ENCODE data around the gene TMEM269.

The TMEM269 gene

DNA sequence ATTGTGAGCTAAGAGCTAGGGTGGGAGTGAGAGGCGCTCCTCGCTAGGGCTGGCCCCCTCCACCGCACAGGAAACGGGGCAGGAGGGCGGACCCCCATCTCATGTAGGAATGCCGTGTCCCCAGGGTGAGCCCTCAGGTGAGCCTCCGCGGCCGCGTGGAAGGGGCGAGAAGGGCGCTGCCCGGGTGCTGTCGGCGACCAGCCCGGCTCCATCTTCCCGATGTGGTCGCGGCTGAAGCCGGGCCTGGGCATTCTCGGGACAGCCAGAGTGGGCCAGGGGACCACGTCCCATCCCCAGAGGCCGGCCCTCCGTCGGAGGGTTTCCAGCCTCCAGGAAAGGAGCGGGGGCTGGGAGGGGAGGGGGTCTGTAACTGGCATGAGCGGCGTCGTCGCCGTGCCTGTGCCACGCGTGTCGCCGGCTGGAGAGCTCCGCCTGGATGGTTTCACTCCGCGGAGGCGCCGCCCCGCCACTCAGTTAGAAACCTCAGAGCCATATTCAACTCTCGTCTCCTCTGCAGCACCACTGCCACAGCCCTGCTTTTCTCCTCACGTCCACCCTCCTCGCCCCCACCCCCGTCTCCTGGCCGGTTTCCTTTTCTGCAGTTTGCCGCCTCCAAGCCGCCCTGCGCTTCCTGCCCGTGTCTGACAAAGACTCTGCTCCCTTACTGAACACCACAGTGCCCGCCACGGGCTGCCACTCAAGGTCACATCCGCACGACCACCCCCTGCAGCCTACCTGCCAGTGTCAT is at the start of gene TMEM269:
TMEM269 (plus strand) TSS at position 46 of the 748 bp plus-strand sequence. CDS start 4,903 bp downstream, outside the sequence.
- DNase-seq = peak; percentile 27

DNA sequence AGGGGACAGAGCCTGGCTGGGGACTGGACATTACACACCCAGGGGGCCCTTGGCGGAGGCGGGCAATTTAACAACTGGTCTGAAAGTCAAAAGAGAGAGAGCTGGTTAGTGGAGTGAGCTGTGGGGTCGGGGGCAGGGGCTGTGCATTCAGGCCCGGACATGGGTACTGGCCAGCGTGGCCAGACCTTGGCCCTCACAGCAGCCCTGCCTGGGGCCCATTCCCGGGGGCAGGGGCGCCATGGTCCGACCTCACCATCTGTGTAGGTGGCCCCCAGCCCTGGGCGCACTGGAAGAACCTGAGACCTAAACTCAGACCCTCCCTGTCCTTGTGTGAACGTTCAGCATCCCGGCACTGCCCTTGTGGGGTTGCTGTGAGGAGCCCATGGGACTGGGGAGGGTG is 49.7 kb upstream of the TMEM269 start:
- no peak for DNase-seq

GRCh38 chr1:42735477-42736105 is 49.2 kb upstream of the TMEM269 start:
- no peak for DNase-seq

DNA sequence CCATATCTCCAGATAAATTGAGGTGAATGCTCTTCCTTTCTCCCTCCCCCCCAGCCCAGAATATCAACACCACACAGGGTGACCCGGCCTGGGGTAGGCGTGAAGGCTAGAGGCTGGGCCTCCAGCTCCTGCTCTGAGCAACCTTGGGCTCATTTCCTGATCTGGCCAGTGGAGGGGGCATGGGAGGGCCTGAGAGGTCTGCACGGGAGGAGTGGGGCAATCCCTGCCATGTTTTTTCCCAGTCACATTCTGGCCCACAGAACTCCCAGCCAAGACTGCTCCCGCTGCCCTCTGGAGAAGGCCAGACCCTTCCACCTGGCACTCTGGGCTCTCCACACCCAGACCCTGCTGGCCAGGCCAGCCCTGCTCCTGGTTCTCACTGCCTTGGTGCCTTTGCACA is 48.6 kb upstream of the TMEM269 start:
- DNase-seq = no peak

DNA sequence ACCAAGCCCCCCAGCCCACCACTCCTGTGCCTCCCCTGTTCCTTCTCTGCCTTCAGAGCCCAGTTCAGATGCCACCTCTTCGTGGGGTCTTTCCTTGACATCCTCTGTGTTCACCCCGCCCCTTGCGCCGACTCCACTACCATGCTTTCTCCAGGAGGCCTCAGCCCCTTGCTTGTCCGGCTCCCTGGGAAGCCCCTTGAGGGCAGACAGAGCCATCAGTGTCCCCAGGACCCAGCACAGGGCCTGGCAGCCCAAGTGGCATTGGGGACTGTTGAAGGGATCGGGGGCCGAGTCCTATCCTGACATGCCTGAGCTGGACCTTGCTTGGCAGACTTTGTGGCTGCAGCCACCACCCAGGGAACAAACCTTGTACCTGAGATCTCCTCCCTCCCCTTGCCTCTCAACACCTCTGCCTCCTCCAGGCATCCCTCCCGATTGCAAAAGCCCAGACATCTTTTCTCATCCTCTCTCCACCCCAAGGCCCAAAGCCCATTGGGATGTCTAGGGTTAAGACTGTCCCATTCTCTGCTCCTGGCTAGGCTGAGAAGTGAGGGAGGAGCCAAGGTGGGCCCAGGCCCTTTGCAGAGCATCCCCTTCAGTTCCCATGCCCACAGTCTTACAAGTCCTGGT is 48.1 kb upstream of the TMEM269 start:
- DNase-seq = no peak

DNA sequence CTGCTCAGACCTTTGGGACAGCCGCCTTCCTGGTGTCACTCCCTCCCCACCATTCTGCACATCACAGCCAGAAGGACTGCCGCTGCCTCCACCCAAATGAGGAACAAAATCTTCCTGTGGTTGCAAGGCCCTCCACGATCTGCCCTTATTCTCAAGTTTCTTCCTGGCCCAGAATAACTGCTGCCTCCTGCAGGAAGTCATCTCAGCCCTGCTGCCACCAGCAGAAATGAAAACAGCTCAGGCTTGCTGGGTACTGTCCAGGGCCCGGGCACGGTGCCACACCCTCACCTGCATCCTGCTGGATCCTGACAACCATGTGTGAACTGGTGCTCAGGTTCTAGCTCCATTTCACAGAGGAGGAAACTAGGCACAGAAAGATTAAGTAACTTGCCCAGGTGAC is 47.5 kb upstream of the TMEM269 start:
- no peak for DNase-seq

- DNase-seq = no peak
These were observed 46.7 kb upstream of the TMEM269 start for GRCh38 chr1:42737986-42738677.

DNA sequence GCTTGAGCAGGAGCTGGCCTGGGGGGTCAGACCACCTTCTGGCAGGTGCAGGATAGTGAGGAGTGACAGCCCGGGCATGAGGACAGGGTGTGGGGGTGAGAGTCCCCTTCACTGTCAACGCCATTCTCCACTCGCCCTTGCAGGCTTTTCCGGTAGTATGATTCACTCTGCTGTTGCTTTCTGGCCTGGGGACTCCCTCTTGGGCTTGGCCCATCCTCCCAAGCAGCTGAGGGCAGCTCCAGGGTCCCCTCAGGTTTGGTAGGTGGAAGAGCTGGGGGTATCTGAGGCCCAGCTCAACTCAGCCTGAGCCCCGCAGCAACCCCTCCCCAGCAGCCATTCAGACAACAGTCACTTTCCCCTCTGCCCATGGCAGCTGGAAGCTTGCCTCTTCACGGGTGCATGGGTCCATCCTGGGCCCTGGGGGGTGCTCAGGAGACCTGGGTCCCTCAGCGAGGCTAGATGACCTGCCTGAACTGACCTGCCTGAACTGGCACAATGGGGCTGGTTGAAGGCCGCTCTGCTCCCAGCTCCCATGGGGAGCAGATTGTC is 46.0 kb upstream of the TMEM269 start:
- DNase-seq = no peak

GRCh38 chr1:42739753-42740700 is 44.8 kb upstream of the TMEM269 start, which contains the start of gene CLDN19:
Gene CLDN19 (minus strand): TSS chr1:42740236. CDS start chr1:42740063, 173 bp downstream.
- no peak for DNase-seq

GRCh38 chr1:42740851-42741580 is 43.8 kb upstream of the TMEM269 start:
- no peak for DNase-seq

- no peak for DNase-seq
These were observed 43.1 kb upstream of the TMEM269 start for GRCh38 chr1:42741706-42742105.

DNA sequence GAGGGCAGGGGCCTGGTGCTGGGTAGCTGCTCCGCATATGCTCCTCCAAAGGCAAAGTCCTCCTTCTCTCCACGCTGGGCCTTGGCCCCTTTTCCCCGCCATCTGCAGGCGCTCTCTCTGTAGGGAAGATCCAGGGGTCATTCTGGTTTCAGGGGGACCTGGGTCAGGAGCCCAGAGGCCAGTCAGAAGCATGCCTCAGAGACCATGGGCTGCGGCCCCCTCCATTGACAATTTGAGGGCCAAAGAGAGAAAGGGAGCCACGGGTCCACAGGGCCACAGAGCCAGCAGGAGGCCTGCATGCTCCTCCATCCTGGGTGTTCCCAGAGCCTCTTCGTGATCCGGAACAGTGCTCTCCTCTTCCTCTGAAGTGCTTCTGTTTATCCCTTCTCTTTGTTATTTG is 42.6 kb upstream of the TMEM269 start:
- DNase-seq = no peak

DNA sequence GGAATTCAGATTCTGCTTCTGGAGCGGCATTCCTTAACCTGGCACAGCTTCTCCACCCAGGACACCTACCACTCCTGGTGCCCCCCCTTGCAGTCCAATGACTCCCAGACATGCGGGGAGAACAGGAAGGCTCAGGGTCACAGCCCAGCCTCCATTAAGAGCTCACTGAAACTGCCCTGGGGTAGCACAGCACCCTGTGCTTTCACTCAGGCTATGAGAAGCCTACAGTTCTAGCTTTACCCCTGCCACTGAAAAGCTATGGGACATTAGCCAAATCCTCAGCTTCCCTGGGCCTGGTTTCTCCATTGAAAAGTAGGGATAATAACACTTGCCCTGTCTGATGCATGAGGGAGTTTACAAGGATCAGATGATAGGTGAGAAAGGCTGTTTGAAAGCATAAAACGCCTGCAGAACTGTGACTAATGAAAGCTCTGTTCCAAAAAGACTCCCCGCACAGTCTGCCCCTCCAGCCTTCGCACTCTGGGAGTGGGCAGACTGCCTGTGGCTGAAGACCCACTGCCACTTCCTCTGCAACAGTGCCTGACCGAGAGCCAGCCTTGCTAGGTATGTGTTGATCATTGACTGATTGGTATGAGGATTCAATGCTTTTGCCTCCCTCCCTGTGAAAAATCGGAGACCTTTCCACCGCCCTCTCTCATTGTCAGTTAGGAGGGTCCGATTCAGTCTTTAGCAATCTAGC is 42.0 kb upstream of the TMEM269 start:
- DNase-seq = no peak

GRCh38 chr1:42743317-42744147 is 41.3 kb upstream of the TMEM269 start:
- no peak for DNase-seq

DNA sequence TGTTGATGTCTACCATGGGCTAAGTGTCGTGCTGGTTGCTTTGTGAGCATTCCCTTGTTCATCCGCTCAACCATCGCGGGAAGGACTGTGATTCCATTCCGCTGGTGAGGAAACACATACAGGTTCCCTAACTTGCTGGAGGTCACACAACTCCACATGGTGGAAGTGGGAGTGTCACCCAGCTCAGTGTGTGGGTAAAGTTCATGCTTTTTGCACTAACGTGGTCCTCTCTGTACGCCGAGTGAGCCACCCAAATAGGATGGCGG is 40.7 kb upstream of the TMEM269 start:
- DNase-seq = no peak

DNA sequence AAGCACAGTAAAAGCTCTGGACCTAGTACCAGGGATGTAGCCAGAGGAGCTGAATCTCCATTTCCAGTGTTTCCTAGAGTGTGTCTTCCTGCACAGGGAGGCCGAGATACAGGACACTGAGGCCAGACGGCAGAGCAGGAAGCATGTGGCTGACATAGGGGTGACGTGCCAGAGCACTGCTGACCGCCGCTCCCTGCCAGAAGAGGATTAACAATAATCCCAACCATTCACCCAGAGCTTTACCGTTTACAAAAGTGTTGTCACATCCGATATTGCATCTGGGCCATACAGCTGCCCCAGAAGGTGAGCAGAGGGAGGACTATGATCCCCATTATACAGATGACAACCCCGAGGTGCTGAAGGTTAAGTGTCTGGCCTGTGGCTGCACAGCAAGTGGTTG is 38.9 kb upstream of the TMEM269 start:
- DNase-seq = no peak

DNA sequence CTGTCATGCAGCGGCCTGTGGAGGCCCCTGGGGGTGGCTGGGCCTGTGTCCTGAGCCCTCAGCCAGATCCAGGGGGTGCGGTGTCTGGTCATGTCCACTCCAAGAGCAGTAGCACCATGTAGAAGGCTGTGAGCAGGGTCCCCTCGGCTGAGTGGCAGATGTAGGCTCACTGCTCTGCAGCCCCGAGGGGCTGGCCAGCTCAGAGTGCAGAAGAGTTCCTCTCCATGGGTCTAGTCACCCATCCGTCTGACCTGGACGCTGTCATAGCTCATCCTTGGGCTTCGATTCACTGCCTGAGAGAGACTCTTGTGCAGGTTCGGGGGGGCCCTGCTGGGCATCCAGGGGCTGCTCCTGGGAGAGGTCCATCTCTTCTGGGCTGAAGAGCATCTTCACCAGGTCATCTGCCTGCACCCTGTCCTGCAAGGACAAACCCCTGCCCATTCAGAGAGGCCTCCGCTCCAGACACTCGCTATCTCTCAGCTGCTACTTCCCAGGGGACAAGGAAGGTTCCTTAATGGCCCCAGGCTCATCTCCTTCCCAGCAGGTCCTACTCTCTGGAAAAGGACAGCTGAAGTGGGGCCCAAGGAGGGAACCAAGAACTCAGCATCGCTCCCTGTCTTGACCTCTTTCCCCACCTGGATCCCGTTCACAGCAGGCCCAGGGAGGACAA is 38.2 kb upstream of the TMEM269 start:
- DNase-seq = no peak

GRCh38 chr1:42747125-42747524 is 37.7 kb upstream of the TMEM269 start:
- DNase-seq = peak; percentile 41

DNA sequence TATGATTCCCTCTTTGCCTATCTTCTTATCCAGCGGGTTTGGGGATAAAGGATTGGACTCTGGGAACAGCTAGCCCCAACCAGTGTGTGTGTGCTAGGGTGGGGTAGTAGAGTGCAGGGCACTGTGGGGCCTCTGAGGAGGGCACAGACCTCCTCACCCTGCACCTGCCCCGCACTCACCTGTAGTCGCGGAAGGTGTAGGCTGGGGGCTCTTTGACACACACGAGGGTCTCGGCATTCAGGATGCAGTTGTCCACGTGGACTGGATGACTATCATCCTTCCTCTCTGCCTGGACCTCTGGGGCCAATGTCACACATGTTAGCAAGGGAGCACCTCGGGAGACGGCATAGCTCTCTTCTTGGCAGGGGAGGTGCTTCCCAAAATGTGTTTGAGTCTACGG is 36.8 kb upstream of the TMEM269 start:
- no peak for DNase-seq

Data from activated T-cell treated with anti-CD3 and anti-CD28 coated beads for 4 hours (primary cell).